ENCODE measurements around the gene B3GNT2.
A peak's percentile ranks its signal among the peaks of the same experiment; 100 is the strongest.
"Not testable (repeated sequence)": the region's sequence is repeated elsewhere in the genome, so short reads cannot be mapped to it uniquely, and the experiment has no call there.

Gene B3GNT2

GRCh38 chr2:62197011-62197924 lies 1.4 kb downstream of the B3GNT2 start:
- Histone ChIP-seq H3K4me3 (ENCODE audit: low read depth, low read length) (peak overlapping the region; percentile 95), H3K27ac (no peak overlapping the region), H3K27me3 (ENCODE audit: insufficient read depth, low read depth, severe bottlenecking) (peaks cover 14% of the 10 kb centered on the region), H3K36me3 (no peaks in the 10 kb centered on the region), H3K9me3 (ENCODE audit: severe bottlenecking) (no peaks in the 10 kb centered on the region)
- DNase-seq = peak; percentile 29
- no peak for TF ChIP-seq CTCF (IDR thresholded peaks at IDR 0.05; ENCODE audit: low read depth, low read length)

GRCh38 chr2:62197925-62198633 lies 2.2 kb downstream of the B3GNT2 start:
- TF ChIP-seq CTCF (IDR thresholded peaks at IDR 0.05; ENCODE audit: low read depth, low read length) = no peak
- Histone ChIP-seq H3K4me3 (ENCODE audit: low read depth, low read length) (no peak overlapping the region), H3K9me3 (ENCODE audit: severe bottlenecking) (no peaks in the 10 kb centered on the region), H3K27ac (no peak overlapping the region), H3K36me3 (no peaks in the 10 kb centered on the region), H3K27me3 (ENCODE audit: insufficient read depth, low read depth, severe bottlenecking) (peaks cover 14% of the 10 kb centered on the region)
- DNase-seq = no peak

GRCh38 chr2:62198854-62199253 lies 2.9 kb downstream of the B3GNT2 start:
- not testable (repeated sequence) for H3K9me3 ChIP-seq (ENCODE audit: severe bottlenecking); H3K36me3 ChIP-seq; DNase-seq; H3K27ac ChIP-seq; H3K4me3 ChIP-seq (ENCODE audit: low read depth, low read length)
- peaks cover 14% of the 10 kb centered on the region for H3K27me3 ChIP-seq (ENCODE audit: insufficient read depth, low read depth, severe bottlenecking)

- Histone ChIP-seq H3K9me3 (ENCODE audit: severe bottlenecking) (no peaks in the 10 kb centered on the region), H3K27me3 (ENCODE audit: insufficient read depth, low read depth, severe bottlenecking) (peaks cover 14% of the 10 kb centered on the region), H3K4me3 (ENCODE audit: low read depth, low read length) (no peak overlapping the region), H3K36me3 (no peaks in the 10 kb centered on the region), H3K27ac (no peak overlapping the region)
- TF ChIP-seq CTCF (IDR thresholded peaks at IDR 0.05; ENCODE audit: low read depth, low read length) = no peak
- DNase-seq = no peak
Measured at GRCh38 chr2:62199392-62200125, 3.6 kb downstream of the B3GNT2 start.

GRCh38 chr2:62200291-62200841 lies 4.5 kb downstream of the B3GNT2 start:
- no peak overlapping the region for H3K4me3 ChIP-seq (ENCODE audit: low read depth, low read length)
- no peaks in the 10 kb centered on the region for H3K36me3 ChIP-seq
- H3K9me3 ChIP-seq (ENCODE audit: severe bottlenecking) = no peaks in the 10 kb centered on the region
- TF ChIP-seq CTCF (IDR thresholded peaks at IDR 0.05; ENCODE audit: low read depth, low read length) = no peak
- H3K27me3 ChIP-seq (ENCODE audit: insufficient read depth, low read depth, severe bottlenecking) = peaks cover 14% of the 10 kb centered on the region
- H3K27ac ChIP-seq = no peak overlapping the region
- DNase-seq = no peak
